Measurements from ENCODE around the gene CETN2.

DNA sequence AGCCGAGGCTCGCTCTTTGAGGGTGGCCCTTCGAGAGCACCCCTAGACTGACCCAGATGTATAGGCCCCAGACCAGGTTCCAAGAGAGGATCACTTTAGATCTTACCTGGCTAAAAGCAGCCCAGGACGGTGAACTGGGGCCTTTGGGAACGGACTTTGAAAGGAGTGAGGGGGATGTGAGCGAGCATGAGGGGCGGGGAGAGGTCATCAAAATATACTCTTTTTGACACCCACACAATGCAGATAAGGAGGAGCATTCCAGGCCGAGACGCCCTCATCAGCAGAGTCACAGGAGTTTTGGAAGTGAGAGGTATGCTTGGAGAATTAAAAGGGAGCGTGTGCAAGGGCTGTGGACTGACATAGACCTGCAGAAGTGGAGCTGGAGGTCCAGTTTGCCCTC lies 834 bp upstream of the CETN2 start:
- TF ChIP-seq, protein P1, sequence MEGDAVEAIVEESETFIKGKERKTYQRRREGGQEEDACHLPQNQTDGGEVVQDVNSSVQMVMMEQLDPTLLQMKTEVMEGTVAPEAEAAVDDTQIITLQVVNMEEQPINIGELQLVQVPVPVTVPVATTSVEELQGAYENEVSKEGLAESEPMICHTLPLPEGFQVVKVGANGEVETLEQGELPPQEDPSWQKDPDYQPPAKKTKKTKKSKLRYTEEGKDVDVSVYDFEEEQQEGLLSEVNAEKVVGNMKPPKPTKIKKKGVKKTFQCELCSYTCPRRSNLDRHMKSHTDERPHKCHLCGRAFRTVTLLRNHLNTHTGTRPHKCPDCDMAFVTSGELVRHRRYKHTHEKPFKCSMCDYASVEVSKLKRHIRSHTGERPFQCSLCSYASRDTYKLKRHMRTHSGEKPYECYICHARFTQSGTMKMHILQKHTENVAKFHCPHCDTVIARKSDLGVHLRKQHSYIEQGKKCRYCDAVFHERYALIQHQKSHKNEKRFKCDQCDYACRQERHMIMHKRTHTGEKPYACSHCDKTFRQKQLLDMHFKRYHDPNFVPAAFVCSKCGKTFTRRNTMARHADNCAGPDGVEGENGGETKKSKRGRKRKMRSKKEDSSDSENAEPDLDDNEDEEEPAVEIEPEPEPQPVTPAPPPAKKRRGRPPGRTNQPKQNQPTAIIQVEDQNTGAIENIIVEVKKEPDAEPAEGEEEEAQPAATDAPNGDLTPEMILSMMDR (IDR thresholded peaks at IDR 0.05; ENCODE audit: insufficient read depth, low read depth, low read length): no peak
- no peak for TF ChIP-seq EZH2 (IDR thresholded peaks at IDR 0.05; ENCODE audit: insufficient read depth, low read length)

Measured in astrocyte (in vitro differentiated cells and primary cell).